Measurements from ENCODE around the gene SERPINA4.

Gene SERPINA4

GRCh38 chr14:94598816-94599655 lies 37.8 kb downstream of the SERPINA4 start:
- TF ChIP-seq GATA3 (IDR thresholded peaks at IDR 0.05; ENCODE audit: low read depth, low read length) (no peak), GATA2 (IDR thresholded peaks at IDR 0.05; ENCODE audit: low read depth, low read length) (no peak)

- TF ChIP-seq GATA2 (IDR thresholded peaks at IDR 0.05; ENCODE audit: low read depth, low read length) (no peak), GATA3 (IDR thresholded peaks at IDR 0.05; ENCODE audit: low read depth, low read length) (no peak)
These were observed 38.4 kb downstream of the SERPINA4 start for GRCh38 chr14:94599656-94600004.

- TF ChIP-seq GATA3 (IDR thresholded peaks at IDR 0.05; ENCODE audit: low read depth, low read length) (no peak), GATA2 (IDR thresholded peaks at IDR 0.05; ENCODE audit: low read depth, low read length) (no peak)
These were observed 38.9 kb downstream of the SERPINA4 start for GRCh38 chr14:94600148-94600545.

- TF ChIP-seq GATA2 (IDR thresholded peaks at IDR 0.05; ENCODE audit: low read depth, low read length) (no peak), GATA3 (IDR thresholded peaks at IDR 0.05; ENCODE audit: low read depth, low read length) (no peak)
These were observed 40.7 kb downstream of the SERPINA4 start for GRCh38 chr14:94601884-94602391.

- TF ChIP-seq GATA3 (IDR thresholded peaks at IDR 0.05; ENCODE audit: low read depth, low read length) (no peak), GATA2 (IDR thresholded peaks at IDR 0.05; ENCODE audit: low read depth, low read length) (no peak)
These were observed 41.5 kb downstream of the SERPINA4 start for GRCh38 chr14:94602722-94603121.

- TF ChIP-seq GATA2 (IDR thresholded peaks at IDR 0.05; ENCODE audit: low read depth, low read length) (no peak), GATA3 (IDR thresholded peaks at IDR 0.05; ENCODE audit: low read depth, low read length) (no peak)
These were observed 44.1 kb downstream of the SERPINA4 start for GRCh38 chr14:94605361-94605760.

- TF ChIP-seq GATA2 (IDR thresholded peaks at IDR 0.05; ENCODE audit: low read depth, low read length) (no peak), GATA3 (IDR thresholded peaks at IDR 0.05; ENCODE audit: low read depth, low read length) (no peak)
These were observed 49.9 kb downstream of the SERPINA4 start for GRCh38 chr14:94611179-94611578.

- no peak for TF ChIP-seq GATA3 (IDR thresholded peaks at IDR 0.05; ENCODE audit: low read depth, low read length)
- TF ChIP-seq GATA2 (IDR thresholded peaks at IDR 0.05; ENCODE audit: low read depth, low read length): no peak
These were observed 50.9 kb downstream of the SERPINA4 start, which contains the start of gene SERPINA3 for GRCh38 chr14:94612174-94612573. SERPINA3 (plus strand) TSS chr14:94612391; CDS start chr14:94614442, 2,051 bp downstream.

GRCh38 chr14:94612580-94613554 lies 51.6 kb downstream of the SERPINA4 start:
- TF ChIP-seq GATA2 (IDR thresholded peaks at IDR 0.05; ENCODE audit: low read depth, low read length) (no peak), GATA3 (IDR thresholded peaks at IDR 0.05; ENCODE audit: low read depth, low read length) (no peak)

- no peak for TF ChIP-seq GATA2 (IDR thresholded peaks at IDR 0.05; ENCODE audit: low read depth, low read length)
- TF ChIP-seq GATA3 (IDR thresholded peaks at IDR 0.05; ENCODE audit: low read depth, low read length): no peak
These were observed 52.7 kb downstream of the SERPINA4 start for GRCh38 chr14:94613720-94614644.

- TF ChIP-seq GATA3 (IDR thresholded peaks at IDR 0.05; ENCODE audit: low read depth, low read length): no peak
- TF ChIP-seq GATA2 (IDR thresholded peaks at IDR 0.05; ENCODE audit: low read depth, low read length): no peak
These were observed 53.6 kb downstream of the SERPINA4 start for GRCh38 chr14:94614802-94615201.

GRCh38 chr14:94615254-94615653 lies 54.0 kb downstream of the SERPINA4 start:
- TF ChIP-seq GATA2 (IDR thresholded peaks at IDR 0.05; ENCODE audit: low read depth, low read length) (no peak), GATA3 (IDR thresholded peaks at IDR 0.05; ENCODE audit: low read depth, low read length) (no peak)
